Fibroblast of skin of left quadriceps (primary cell): Measurements from ENCODE around the gene TEX9.
"Not testable (repeated sequence)": the region's sequence is repeated elsewhere in the genome, so short reads cannot be mapped to it uniquely, and the experiment has no call there.

Source experiments
- DNase-seq, 2 experiments: peaks; one replicate each; pipeline ENCODE4 v3.0.0-alpha.2; 2013; ENCODE audit warnings: low read depth in 2 of 2

The TEX9 gene

GRCh38 chr15:56365075-56365711, at the start of gene TEX9:
Gene TEX9 (plus strand): TSS chr15:56365426. CDS start chr15:56365451, 25 bp downstream.
- DNase-seq: peak; percentile 59 to 60

GRCh38 chr15:56316561-56316960, 48.7 kb upstream of the TEX9 start:
- not testable (repeated sequence) for DNase-seq

- DNase-seq: no peak
Observed at GRCh38 chr15:56320316-56320715, 44.9 kb upstream of the TEX9 start.

GRCh38 chr15:56320861-56321260, 44.4 kb upstream of the TEX9 start:
- DNase-seq: no peak

- no peak for DNase-seq
Observed at GRCh38 chr15:56322444-56322843, 42.8 kb upstream of the TEX9 start.

GRCh38 chr15:56323435-56323834, 41.8 kb upstream of the TEX9 start:
- no peak for DNase-seq

GRCh38 chr15:56325186-56325585, 40.0 kb upstream of the TEX9 start:
- peak in 1 of 2 experiments; percentile 2 for DNase-seq

- no peak for DNase-seq
Observed at GRCh38 chr15:56327721-56328502, 37.3 kb upstream of the TEX9 start.

- no peak for DNase-seq
Observed at GRCh38 chr15:56337084-56337725, 28.0 kb upstream of the TEX9 start.

GRCh38 chr15:56339594-56339993, 25.6 kb upstream of the TEX9 start:
- no peak for DNase-seq

GRCh38 chr15:56341201-56341600, 24.0 kb upstream of the TEX9 start:
- no peak for DNase-seq

GRCh38 chr15:56342653-56343052, 22.6 kb upstream of the TEX9 start:
- DNase-seq: no peak

GRCh38 chr15:56343879-56344278, 21.3 kb upstream of the TEX9 start:
- DNase-seq: no peak

GRCh38 chr15:56344336-56344735, 20.9 kb upstream of the TEX9 start:
- no peak for DNase-seq

GRCh38 chr15:56346414-56346813, 18.8 kb upstream of the TEX9 start:
- no peak for DNase-seq

GRCh38 chr15:56349554-56349953, 15.7 kb upstream of the TEX9 start:
- no peak for DNase-seq

GRCh38 chr15:56351353-56351752, 13.9 kb upstream of the TEX9 start:
- no peak for DNase-seq

- DNase-seq: no peak
Observed at GRCh38 chr15:56351957-56352506, 13.2 kb upstream of the TEX9 start.

GRCh38 chr15:56353119-56353518, 12.1 kb upstream of the TEX9 start:
- DNase-seq: no peak

GRCh38 chr15:56353740-56354139, 11.5 kb upstream of the TEX9 start:
- DNase-seq: no peak

- DNase-seq: peak; percentile 14 to 15
Observed at GRCh38 chr15:56356616-56357015, 8.6 kb upstream of the TEX9 start.

- no peak for DNase-seq
Observed at GRCh38 chr15:56358604-56359003, 6.6 kb upstream of the TEX9 start.

- no peak for DNase-seq
Observed at GRCh38 chr15:56361987-56362386, 3.2 kb upstream of the TEX9 start.
